HFFc6 (cell line): ENCODE data around the gene GPX4. TPM values are rescaled to one million over a fixed set of nuclear protein-coding genes. Genes with fewer than 3 reads are reported as not detected.
A peak's percentile ranks its signal among the peaks of the same experiment; 100 is the strongest.

Experiments used
- DNase-seq: peaks from one replicate; pipeline ENCODE4 v3.0.0-alpha.2; 2018
- H3K27ac Mint-ChIP-seq: 2 replicates; pipeline ENCODE4 v1.8.0; 2020; ENCODE audit warnings: mild to moderate bottlenecking, mixed read lengths
- H3K27me3 Mint-ChIP-seq: 2 replicates; pipeline ENCODE4 v1.8.0; 2021; ENCODE audit warnings: mild to moderate bottlenecking, moderate library complexity, mixed read lengths; ENCODE audit not compliant: insufficient read depth
- H3K36me3 Mint-ChIP-seq: 2 replicates; pipeline ENCODE4 v1.8.0; 2021; ENCODE audit warnings: low read depth, mixed read lengths
- H3K4me1 Mint-ChIP-seq: 2 replicates; pipeline ENCODE4 v1.8.0; 2020; ENCODE audit warnings: low read depth, mixed read lengths
- H3K4me3 Mint-ChIP-seq: 2 replicates; pipeline ENCODE4 v1.8.0; 2020; ENCODE audit warnings: mild to moderate bottlenecking, moderate library complexity, mixed read lengths
- H3K9me3 Mint-ChIP-seq: 2 replicates; pipeline ENCODE4 v1.8.0; 2020; ENCODE audit warnings: mild to moderate bottlenecking, mixed read lengths
- total RNA-seq, 6 experiments: library from RNA; stranded (reverse); fragmentation: NEBNext Ultra II Directional; extraction: Animal tissue kit (Norgen Biotek cat#: 25700); gene quantifications; 2 replicates in 1 of 6; 3 replicates in 5 of 6; pipeline ENCODE4 v1.2.3, GENCODE V29; 2021
- TF ChIP-seq, protein P1 (sequence below): fragments of 200-600 bp; sonication (generic); IDR thresholded peaks from 2 replicates; pipeline ENCODE4 v1.5.0; 2021; ENCODE audit warnings: antibody characterized with exemption, mild to moderate bottlenecking

Gene GPX4
- total RNA-seq, 6 experiments from 2014 or later = 193 to 237 (median 223) TPM

DNA sequence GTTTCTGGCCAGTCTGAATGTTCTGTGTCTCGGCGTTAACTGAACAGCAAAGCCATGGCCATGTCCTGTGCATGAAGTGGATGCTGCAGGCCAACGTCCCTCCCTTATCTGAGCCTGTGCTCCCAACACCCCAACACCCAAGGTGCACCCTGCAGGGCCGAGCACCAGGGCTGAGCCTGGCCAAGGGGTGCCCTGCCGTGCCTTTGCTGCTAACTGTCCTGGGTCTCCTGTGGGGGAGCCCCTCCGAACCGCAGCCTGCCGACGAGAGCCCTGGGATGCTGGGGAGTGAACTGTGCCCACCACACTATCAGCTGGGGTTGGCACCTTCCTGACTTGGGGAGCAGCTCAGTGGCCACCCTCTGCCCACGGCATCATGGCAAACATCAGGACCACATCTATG lies 17.6 kb downstream of the GPX4 start:
- TF ChIP-seq, protein P1, sequence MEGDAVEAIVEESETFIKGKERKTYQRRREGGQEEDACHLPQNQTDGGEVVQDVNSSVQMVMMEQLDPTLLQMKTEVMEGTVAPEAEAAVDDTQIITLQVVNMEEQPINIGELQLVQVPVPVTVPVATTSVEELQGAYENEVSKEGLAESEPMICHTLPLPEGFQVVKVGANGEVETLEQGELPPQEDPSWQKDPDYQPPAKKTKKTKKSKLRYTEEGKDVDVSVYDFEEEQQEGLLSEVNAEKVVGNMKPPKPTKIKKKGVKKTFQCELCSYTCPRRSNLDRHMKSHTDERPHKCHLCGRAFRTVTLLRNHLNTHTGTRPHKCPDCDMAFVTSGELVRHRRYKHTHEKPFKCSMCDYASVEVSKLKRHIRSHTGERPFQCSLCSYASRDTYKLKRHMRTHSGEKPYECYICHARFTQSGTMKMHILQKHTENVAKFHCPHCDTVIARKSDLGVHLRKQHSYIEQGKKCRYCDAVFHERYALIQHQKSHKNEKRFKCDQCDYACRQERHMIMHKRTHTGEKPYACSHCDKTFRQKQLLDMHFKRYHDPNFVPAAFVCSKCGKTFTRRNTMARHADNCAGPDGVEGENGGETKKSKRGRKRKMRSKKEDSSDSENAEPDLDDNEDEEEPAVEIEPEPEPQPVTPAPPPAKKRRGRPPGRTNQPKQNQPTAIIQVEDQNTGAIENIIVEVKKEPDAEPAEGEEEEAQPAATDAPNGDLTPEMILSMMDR = no peak
- Mint-ChIP-seq H3K27me3 (peaks cover 3% of the 10 kb centered on the region), H3K4me1 (no peaks in the 10 kb centered on the region), H3K27ac (no peak overlapping the region), H3K4me3 (no peak overlapping the region), H3K36me3 (peaks cover 15% of the 10 kb centered on the region), H3K9me3 (no peaks in the 10 kb centered on the region)
- no peak for DNase-seq

DNA sequence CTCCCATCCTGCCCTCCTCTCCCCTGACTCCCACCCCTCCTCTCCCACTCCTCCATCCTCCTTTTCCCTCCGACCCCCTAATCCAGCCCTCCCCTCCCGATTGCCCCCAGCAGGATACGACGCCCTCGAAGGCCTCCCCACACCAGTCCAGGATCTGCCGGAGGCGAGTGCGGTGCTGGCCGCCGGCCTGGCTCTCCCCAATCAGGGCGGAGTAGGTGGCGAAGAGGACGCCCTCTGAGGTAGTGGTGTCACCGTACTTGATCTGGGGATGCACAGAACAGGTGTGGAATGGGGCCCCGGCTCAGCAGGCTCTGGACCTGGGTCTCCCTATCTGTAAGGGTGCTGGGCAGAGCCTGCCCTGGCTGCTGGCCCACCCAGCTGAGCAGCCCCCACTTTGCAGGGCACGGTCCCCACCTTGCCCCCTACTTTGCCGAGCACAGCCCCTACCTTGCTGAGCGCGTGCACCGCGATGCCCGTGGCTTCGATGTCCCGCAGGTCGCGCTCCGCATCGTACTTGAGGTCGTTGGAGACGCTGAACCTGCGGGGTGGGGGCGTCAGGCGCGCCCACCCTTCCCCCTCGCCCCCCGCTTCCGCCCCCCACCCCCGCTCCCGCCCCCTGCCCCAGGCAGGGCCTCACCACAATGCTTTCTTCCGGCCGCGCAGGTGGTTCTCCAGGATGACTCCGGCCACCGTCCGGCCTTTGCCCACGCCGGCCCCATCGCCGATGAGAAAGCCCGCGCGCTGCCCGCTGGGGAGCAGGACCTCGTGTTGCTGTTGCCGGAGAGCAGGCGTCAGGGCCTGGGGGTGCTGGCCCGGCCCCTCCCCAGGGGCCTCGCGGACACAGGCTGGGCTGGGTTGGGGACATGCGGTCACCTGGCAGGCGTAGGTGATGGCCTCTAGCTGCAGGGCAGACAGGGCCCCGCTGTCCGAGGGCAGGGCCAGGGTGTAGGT lies 18.5 kb downstream of the GPX4 start:
- H3K9me3 Mint-ChIP-seq = no peaks in the 10 kb centered on the region
- DNase-seq = no peak
- H3K27me3 Mint-ChIP-seq = peaks cover 5% of the 10 kb centered on the region
- TF ChIP-seq, protein P1 = no peak
- no peaks in the 10 kb centered on the region for H3K4me1 Mint-ChIP-seq
- H3K36me3 Mint-ChIP-seq = peaks cover 15% of the 10 kb centered on the region
- no peak overlapping the region; the same call in 1 of the 2 replicates for H3K4me3 Mint-ChIP-seq
- no peak overlapping the region for H3K27ac Mint-ChIP-seq

DNA sequence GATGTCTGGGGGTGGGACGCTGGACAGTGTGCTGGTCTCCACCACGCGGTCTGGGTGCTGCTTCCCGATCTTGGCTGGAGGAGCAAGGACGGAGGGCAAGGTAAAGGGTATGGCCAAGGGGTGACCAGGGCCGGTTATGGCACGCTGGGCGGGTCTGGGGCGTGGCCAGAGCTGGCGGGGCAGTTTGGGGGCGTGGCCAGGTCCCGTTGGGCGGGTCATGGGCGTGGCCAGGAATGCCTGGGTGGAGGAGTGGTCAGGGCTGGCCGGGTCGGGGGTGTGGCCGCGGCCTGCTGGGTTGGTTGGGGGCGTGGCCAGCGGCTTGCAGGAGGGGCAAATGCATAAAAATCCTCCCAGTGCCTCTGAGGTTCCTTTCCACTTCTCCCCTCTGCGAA lies 19.2 kb downstream of the GPX4 start:
- Mint-ChIP-seq H3K9me3 (no peaks in the 10 kb centered on the region), H3K27ac (no peak overlapping the region), H3K27me3 (peaks cover 3% of the 10 kb centered on the region), H3K36me3 (peaks cover 15% of the 10 kb centered on the region), H3K4me3 (peak overlapping the region; percentile 37; the same call in 1 of the 2 replicates), H3K4me1 (no peaks in the 10 kb centered on the region)
- TF ChIP-seq, protein P1 = no peak
- DNase-seq = peak; percentile 49

DNA sequence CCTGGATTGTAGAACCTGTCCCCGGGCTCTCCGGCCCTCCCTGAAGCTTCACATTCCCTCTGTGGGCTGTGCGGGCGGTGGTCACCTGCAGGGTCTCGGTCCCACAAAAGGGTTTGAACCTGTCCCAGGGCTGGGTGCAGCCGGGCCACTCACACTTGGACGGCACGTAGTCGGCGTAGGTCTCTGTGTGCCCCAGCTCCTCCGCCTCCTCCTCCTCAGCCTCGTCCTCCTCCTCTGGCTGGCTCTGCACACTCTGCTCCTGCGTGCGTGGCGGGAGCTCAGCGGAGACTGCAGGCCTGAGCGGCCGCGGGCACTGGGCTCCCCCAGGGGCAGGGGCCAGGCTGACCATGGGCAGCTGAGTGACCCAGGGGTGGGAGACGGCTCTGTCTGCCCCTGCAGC lies 19.6 kb downstream of the GPX4 start:
- Mint-ChIP-seq H3K36me3 (peaks cover 15% of the 10 kb centered on the region), H3K9me3 (no peaks in the 10 kb centered on the region), H3K4me3 (no peak overlapping the region), H3K27me3 (peaks cover 3% of the 10 kb centered on the region), H3K4me1 (no peaks in the 10 kb centered on the region), H3K27ac (no peak overlapping the region)
- TF ChIP-seq, protein P1 = no peak
- no peak for DNase-seq

DNA sequence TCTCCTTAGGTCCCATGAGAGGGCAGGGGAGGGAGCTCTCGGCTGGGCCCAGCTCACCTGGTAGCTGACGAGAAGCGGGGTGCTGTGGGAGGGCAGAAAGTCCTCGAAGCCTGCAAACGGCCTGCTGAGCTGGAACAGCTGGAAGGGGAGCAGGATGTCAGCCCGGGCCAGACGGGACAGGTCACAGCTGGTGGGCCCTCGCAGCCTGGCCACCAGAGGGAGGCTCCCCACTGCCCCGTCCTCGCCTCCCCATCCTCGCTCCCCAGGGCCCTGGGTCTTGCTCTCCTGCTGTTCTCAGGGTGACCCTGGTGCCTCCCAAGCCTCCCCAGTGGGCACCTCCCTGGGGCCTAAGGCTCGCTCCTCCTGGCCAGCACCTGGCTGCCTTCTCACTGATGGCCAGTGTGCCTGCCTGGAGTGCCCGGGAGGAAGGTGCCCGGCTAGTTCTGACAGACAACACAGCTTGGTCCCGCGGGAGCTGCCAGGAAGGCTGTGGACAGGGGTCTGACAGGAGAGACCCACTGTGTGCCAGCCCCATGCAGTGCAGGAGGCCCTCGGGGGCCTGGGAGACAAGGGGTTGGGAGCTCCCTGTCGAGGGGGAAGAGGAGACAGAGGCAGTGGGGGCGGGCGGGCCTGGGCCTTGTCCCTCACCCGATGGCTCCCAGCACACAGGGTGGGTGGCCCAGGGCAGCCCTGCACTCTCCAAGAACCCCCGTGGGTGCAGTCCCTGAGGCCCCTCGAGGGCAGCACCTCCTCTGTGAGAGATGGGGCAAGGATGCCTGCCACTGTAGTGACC lies 20.3 kb downstream of the GPX4 start:
- Mint-ChIP-seq H3K9me3 (no peaks in the 10 kb centered on the region), H3K36me3 (peaks cover 15% of the 10 kb centered on the region), H3K27me3 (peaks cover 1% of the 10 kb centered on the region), H3K4me1 (no peaks in the 10 kb centered on the region), H3K27ac (no peak overlapping the region), H3K4me3 (no peak overlapping the region)
- no peak for DNase-seq
- TF ChIP-seq, protein P1 = no peak
